ENCODE results near the gene TMEM131L.
"Not testable (repeated sequence)": the region's sequence is repeated elsewhere in the genome, so short reads cannot be mapped to it uniquely, and the experiment has no call there.

TMEM131L gene

DNA sequence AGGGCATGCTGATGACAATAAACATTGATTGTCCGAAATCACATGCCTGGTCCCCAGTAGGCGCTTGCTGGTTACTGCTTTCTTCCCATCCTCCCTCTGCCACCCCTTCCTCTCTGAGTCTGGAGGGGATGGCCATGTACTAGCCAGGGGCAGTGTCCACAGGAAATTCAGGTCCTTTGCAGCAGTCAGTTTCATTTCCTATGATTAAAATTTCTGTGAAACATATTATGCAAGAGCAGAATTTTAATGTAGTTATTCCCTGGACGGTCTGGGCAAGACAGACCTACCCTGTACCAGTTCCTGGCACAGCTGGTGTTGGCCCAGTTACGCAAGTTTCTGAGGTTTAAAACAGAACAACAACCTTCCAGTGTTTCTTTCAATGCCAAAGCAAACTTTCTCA is 189.8 kb downstream of the TMEM131L start:
- H3K9me3 Mint-ChIP-seq: no peaks in the 10 kb centered on the region
- H3K4me3 Mint-ChIP-seq: no peak overlapping the region
- H3K4me1 Mint-ChIP-seq (ENCODE audit: low read depth in 2 of 2): peaks cover 6 to 7% of the 10 kb centered on the region in 2 donors
- H3K27me3 Mint-ChIP-seq: peaks cover 35 to 41% of the 10 kb centered on the region in 2 donors
- H3K27ac Mint-ChIP-seq: no peak overlapping the region
- ATAC-seq (replicated peaks) (no peak), DNase-seq (no peak)
- H3K36me3 Mint-ChIP-seq (ENCODE audit: insufficient read depth): no peaks in the 10 kb centered on the region

DNA sequence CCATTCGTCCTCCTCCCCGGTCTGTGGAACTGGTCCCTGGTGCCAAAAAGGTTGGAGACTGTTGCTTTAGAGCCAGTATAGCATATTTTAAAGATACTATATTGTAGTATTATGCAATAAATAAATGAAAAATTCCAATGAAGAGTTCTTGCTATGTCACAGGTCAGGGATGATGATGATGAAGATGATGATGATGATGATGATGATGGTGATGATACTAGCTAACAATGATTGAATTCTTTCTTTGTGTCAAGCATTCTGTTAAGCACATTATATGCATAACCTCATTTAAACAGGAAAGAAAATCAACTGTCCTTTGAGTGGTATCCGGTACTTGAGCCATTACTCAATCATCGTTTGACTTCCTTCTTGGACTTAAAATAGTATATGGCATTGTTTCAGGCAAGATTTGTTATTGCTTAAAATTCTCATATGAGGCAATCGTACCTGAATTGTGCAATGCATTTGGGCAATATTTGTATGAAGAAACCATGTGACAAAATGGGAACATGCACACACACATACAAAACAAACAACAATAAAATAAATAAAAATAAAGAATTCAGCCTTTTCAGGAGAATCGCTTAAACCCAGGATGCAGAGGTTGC is 195.2 kb downstream of the TMEM131L start:
- Mint-ChIP-seq H3K36me3 (ENCODE audit: insufficient read depth) (no peaks in the 10 kb centered on the region), H3K4me1 (ENCODE audit: low read depth in 2 of 2) (no peaks in the 10 kb centered on the region), H3K9me3 (peaks cover 10 to 14% of the 10 kb centered on the region in 2 donors), H3K27ac (no peak overlapping the region), H3K27me3 (peaks cover 19 to 40% of the 10 kb centered on the region in 2 donors), H3K4me3 (no peak overlapping the region)
- DNase-seq: no peak
- no peak for ATAC-seq (replicated peaks)

DNA sequence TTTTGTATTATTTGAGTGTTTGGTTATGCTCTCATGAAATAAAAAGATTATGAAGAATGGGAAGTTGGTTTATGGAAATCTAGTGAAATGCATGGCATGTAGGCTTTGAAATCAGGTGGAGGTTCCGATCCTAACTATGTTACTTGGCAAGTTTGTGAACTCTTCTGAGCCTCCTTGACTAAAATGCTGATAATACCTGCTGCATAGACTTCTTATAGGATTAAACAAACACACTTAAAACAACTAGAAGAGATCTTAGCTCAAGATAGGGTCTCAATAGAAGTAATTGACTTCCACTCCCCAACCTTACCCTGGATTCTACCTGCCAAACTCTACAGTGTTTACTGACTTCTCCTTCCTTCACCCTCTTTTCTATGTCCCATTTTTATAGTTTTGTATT is 195.7 kb downstream of the TMEM131L start:
- ATAC-seq (replicated peaks): no peak
- DNase-seq: no peak
- peaks cover 10 to 14% of the 10 kb centered on the region in 2 donors for H3K9me3 Mint-ChIP-seq
- peaks cover 19 to 40% of the 10 kb centered on the region in 2 donors for H3K27me3 Mint-ChIP-seq
- no peaks in the 10 kb centered on the region for H3K36me3 Mint-ChIP-seq (ENCODE audit: insufficient read depth)
- no peak overlapping the region for H3K4me3 Mint-ChIP-seq
- H3K4me1 Mint-ChIP-seq (ENCODE audit: low read depth in 2 of 2): no peaks in the 10 kb centered on the region
- no peak overlapping the region for H3K27ac Mint-ChIP-seq

DNA sequence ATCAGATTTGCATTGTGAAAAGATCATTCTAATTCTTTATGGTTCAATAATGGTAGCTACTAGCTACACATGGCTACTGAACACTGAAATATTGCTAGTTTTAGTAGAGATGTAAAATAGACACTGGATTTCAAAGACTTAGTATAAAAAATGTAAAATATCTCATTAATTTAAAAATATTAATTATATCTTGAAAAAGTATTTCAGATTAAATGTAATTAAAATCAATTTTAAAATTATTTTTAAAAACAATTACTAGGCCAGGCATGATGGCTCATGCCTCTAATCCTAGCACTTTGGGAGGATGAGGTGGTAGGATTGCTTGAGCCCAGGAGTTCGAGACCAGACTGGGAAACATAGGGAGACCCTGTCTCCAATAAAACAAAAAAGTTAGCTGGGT is 197.5 kb downstream of the TMEM131L start:
- DNase-seq (no peak), ATAC-seq (replicated peaks) (no peak)
- Mint-ChIP-seq H3K9me3 (peaks cover 10 to 14% of the 10 kb centered on the region in 2 donors), H3K27ac (no peak overlapping the region), H3K27me3 (peaks cover 28 to 43% of the 10 kb centered on the region in 2 donors), H3K36me3 (ENCODE audit: insufficient read depth) (no peaks in the 10 kb centered on the region), H3K4me1 (ENCODE audit: low read depth in 2 of 2) (no peaks in the 10 kb centered on the region), H3K4me3 (no peak overlapping the region)

DNA sequence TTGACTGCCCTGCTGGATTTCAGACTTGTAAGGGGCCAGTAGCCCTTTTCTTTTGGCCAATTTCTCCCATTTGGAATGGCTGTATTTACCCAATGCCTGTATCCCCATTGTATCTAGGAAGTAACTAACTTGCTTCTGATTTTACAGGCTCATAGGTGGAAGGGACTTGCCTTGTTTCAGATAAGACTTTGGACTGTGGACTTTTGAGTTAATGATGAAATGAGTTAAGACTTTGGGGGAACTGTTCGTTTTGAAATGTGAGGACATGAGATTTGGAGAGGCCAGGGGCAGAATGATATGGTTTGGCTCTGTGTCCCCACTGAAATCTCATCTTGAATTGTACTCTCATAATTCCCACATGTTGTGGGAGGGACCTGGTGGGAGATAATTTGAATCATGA is 200.3 kb downstream of the TMEM131L start:
- peaks cover 29 to 40% of the 10 kb centered on the region in 2 donors for H3K27me3 Mint-ChIP-seq
- not testable (repeated sequence) for H3K4me3 Mint-ChIP-seq; DNase-seq; H3K27ac Mint-ChIP-seq; H3K36me3 Mint-ChIP-seq (ENCODE audit: insufficient read depth); ATAC-seq (replicated peaks); H3K4me1 Mint-ChIP-seq (ENCODE audit: low read depth in 2 of 2)
- peaks cover 10 to 14% of the 10 kb centered on the region in 2 donors for H3K9me3 Mint-ChIP-seq

DNA sequence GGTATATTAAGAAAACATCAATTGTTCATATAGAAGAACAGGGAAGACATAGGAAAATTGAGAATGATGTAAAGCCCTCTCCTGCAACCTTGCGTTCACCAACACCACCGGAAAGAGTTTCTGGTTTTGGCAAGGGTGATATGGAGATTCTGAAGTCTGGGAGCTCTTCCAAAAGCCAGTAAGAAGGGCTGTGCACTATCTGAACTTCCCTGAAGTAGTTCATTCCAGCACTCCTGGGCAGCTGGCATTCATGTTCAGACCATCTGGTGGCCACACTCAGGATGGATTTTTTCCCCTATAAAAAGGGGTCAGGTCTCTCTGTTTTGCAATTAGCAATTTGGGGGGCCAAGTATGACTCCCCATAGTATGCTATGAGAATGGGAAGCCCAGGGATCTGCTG is 202.5 kb downstream of the TMEM131L start:
- no peaks in the 10 kb centered on the region for H3K36me3 Mint-ChIP-seq (ENCODE audit: insufficient read depth)
- no peak for ATAC-seq (replicated peaks)

DNA sequence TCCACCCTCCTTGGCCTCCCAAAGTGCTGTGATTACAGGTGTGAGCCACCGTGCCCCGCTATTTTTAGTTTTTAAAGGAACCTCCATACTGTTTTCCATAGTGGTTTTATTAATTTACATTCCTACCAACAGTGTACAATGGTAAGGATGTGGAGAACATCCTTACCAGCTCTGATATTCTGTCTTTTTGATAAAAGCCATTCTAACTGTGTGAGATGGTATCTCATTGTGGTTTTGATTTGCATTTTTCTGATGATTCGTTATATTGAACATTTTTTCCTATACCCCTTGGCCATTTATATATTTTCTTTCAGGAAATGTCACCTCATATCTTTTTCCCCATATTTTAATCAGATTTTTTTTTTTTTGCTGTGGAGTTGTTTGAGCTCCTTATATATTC is 203.7 kb downstream of the TMEM131L start:
- H3K27ac Mint-ChIP-seq: no peak overlapping the region
- ATAC-seq (replicated peaks) (no peak), DNase-seq (no peak)
- no peaks in the 10 kb centered on the region for H3K9me3 Mint-ChIP-seq
- H3K4me1 Mint-ChIP-seq (ENCODE audit: low read depth in 2 of 2): no peaks in the 10 kb centered on the region
- H3K4me3 Mint-ChIP-seq: no peak overlapping the region
- no peaks in the 10 kb centered on the region for H3K36me3 Mint-ChIP-seq (ENCODE audit: insufficient read depth)
- H3K27me3 Mint-ChIP-seq: peaks cover 42 to 57% of the 10 kb centered on the region in 2 donors

More for the DNA sequence above, 202.5 kb downstream of the TMEM131L start:
- DNase-seq: no peak
- Mint-ChIP-seq H3K4me3 (no peak overlapping the region), H3K27ac (no peak overlapping the region), H3K9me3 (no peaks in the 10 kb centered on the region), H3K4me1 (ENCODE audit: low read depth in 2 of 2) (no peaks in the 10 kb centered on the region), H3K27me3 (peaks cover 34 to 47% of the 10 kb centered on the region in 2 donors)

DNA sequence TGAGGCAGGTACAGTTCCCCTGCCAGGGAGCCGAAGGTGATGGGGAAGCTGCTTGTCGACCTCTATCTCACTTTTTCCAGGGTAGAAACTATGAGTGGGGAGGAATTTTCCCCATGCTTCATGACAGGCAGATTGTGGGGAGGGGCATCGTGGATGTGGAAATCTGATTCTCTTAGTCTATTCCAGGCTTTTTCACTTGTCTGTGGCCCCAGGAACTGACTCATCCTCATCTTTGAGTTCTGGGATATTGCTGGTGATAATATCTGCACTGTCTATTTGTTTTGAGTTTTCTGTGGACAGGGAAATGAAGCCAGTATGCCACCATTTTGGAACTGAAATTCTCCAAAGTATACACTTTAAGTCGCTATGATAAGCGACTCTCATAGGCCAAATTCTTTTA is 210.3 kb downstream of the TMEM131L start:
- peaks cover 0 to 3% of the 10 kb centered on the region in 2 donors for H3K9me3 Mint-ChIP-seq
- H3K27ac Mint-ChIP-seq: no peak overlapping the region
- no peak for DNase-seq
- no peaks in the 10 kb centered on the region for H3K36me3 Mint-ChIP-seq (ENCODE audit: insufficient read depth)
- H3K4me3 Mint-ChIP-seq: no peak overlapping the region
- peaks cover 41 to 61% of the 10 kb centered on the region in 2 donors for H3K27me3 Mint-ChIP-seq
- no peak for ATAC-seq (replicated peaks)
- no peaks in the 10 kb centered on the region for H3K4me1 Mint-ChIP-seq (ENCODE audit: low read depth in 2 of 2)

DNA sequence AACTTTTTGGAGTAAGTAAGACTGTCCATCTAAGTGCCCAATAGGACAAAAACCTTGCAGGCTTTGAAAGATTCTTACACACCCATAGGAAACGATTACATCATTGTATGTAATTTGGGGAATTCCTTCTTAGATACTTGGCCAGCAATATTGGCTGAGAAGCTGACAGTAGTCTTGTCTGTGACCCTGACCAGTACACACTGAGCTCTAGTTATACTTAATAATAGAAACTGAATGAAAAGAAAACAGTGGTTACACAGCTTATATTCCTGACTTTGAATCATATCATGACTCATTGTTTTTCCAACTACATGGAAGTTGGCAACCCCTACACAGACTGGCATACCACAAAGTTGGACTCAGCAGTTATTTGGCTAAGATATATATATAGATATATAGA is 210.8 kb downstream of the TMEM131L start:
- Mint-ChIP-seq H3K4me1 (ENCODE audit: low read depth in 2 of 2) (no peaks in the 10 kb centered on the region), H3K4me3 (no peak overlapping the region), H3K36me3 (ENCODE audit: insufficient read depth) (no peaks in the 10 kb centered on the region), H3K27ac (no peak overlapping the region), H3K27me3 (peaks cover 41 to 63% of the 10 kb centered on the region in 2 donors), H3K9me3 (peaks cover 0 to 3% of the 10 kb centered on the region in 2 donors)
- DNase-seq (no peak), ATAC-seq (replicated peaks) (no peak)

DNA sequence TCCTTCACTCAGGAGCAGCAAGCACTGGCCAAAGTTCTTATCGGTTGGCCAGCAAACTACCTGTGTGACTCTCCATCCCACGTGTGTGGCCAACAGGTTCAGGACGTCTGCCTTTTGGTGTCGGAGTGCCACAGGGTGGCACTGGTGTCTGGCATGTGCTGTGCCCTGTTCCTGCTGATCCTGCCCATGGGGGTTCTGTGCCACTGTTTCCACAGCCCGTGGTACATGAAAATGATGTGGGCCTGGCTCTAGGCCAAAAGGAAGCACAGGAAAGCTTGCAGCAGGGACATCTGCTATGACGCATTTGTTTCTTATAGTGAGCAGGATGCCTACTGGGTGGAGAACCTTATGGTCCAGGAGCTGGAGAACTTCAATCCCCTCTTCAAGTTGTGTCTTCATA is 213.3 kb downstream of the TMEM131L start:
- DNase-seq (no peak), ATAC-seq (replicated peaks) (no peak)
- Mint-ChIP-seq H3K4me1 (ENCODE audit: low read depth in 2 of 2) (peaks cover 5% of the 10 kb centered on the region in 2 donors), H3K36me3 (ENCODE audit: insufficient read depth) (no peaks in the 10 kb centered on the region), H3K4me3 (no peak overlapping the region), H3K27me3 (peaks cover 52 to 63% of the 10 kb centered on the region in 2 donors), H3K9me3 (peaks cover 0 to 3% of the 10 kb centered on the region in 2 donors), H3K27ac (no peak overlapping the region)

DNA sequence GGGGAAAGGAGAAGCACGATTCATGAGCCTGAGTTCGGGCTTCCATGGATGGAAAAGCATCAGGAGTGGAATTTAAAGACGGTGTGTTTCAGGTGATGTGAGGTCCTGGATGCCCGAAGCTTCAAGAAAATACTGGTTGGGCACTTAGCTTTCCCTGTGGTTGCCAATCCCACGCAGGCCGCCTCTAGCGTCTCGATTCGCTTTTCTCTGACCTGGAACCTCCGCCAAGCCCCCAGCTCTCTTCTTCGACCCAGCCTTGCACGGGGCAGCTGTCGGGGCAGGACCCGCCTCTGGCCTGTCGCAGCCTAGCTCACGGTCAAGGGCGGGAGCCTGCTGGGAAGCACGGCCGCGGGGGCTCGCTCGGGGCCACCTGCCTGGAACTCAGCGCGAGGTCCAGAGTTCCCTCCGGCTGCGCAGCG is 217.6 kb downstream of the TMEM131L start:
- peak overlapping the region in 1 of 2 donors; percentile 41 for H3K27ac Mint-ChIP-seq
- ATAC-seq (replicated peaks): no peak
- no peak for DNase-seq
- peaks cover 8 to 12% of the 10 kb centered on the region in 2 donors for H3K4me1 Mint-ChIP-seq (ENCODE audit: low read depth in 2 of 2)
- H3K27me3 Mint-ChIP-seq: peaks cover 47 to 48% of the 10 kb centered on the region in 2 donors
- H3K9me3 Mint-ChIP-seq: no peaks in the 10 kb centered on the region
- H3K4me3 Mint-ChIP-seq: peak overlapping the region; percentile 73 to 82
- H3K36me3 Mint-ChIP-seq (ENCODE audit: insufficient read depth): no peaks in the 10 kb centered on the region

DNA sequence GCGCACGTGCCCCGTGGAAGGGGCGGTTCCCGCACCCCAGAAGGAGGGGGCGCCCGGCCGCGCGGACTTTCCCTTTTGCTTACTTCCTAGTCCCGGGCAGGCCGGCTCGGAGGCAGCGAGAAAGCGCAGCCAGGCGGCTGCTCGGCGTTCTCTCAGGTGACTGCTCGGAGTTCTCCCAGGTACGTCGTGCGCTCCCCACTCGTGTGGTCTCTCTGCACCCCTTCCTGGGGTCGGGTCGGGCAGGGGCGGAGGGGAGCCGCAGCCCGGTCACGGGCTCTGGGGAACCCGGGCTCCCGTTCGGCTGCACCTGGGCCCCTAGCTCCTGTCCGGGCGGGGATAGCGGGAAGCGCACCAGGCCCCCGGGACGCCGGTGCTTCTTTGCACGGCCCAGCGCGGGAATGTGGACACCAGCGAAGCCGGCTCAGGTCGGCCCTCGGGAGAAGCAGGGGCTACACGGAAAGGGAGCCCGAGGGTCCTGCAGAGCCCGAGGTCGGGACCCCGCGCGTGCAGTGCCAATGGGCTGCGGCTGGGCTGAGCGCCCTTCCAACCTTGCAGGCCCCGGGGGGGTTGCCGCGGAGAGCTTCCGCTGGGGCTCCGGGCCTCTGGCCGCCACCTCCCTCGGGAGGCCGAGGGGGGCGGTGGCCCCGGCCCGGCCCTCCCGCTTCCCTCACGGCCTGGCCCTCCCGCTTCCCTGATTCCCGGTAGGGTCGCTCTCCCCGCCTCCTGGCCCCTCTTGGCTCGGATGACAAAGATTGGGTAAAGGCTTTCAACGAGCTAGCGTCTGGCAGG is 218.2 kb downstream of the TMEM131L start, which contains the start of gene TLR2:
TSS of gene TLR2 (plus strand) at position 99 of the 789 bp plus-strand sequence. CDS start 18,628 bp downstream, outside the sequence.
- peak within 1 kb of the TSS in 1 of 2 donors; percentile 41 for H3K27ac Mint-ChIP-seq
- peak within 1 kb of the TSS; percentile 73 to 82 for H3K4me3 Mint-ChIP-seq
- ATAC-seq (replicated peaks) (peak; percentile 95), DNase-seq (peak; percentile 19 to 53 (median 47))
- H3K4me1 Mint-ChIP-seq (ENCODE audit: low read depth in 2 of 2): peaks cover 8 to 12% of the 10 kb centered on the region in 2 donors
- H3K9me3 Mint-ChIP-seq: no peaks in the 10 kb centered on the region
- H3K36me3 Mint-ChIP-seq (ENCODE audit: insufficient read depth): no peaks in the 10 kb centered on the region
- peaks cover 42 to 44% of the 10 kb centered on the region in 2 donors for H3K27me3 Mint-ChIP-seq

DNA sequence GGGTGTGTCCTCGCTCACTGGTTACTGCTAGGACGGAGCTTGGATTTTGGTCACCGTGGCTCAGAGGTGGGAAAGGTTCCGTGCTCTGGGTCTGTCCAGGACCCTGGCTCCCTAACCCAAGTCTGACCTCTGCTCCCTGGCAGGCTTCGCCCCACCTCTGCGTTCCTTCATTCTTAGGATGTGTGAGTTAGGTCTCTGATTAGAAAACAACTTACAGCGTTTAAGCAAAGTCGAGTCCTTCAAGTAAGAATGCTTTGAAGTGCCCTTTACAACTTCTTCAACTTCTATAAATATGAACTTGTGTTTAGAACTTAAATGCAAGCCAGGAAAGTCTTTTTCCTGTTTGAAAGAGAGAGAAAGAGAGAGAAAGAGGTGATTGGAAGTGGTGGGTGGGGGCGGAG is 218.8 kb downstream of the TMEM131L start:
- H3K4me3 Mint-ChIP-seq: peak overlapping the region; percentile 70 to 82
- peaks cover 39 to 47% of the 10 kb centered on the region in 2 donors for H3K27me3 Mint-ChIP-seq
- ATAC-seq (replicated peaks): no peak
- H3K36me3 Mint-ChIP-seq (ENCODE audit: insufficient read depth): no peaks in the 10 kb centered on the region
- peaks cover 8 to 12% of the 10 kb centered on the region in 2 donors for H3K4me1 Mint-ChIP-seq (ENCODE audit: low read depth in 2 of 2)
- no peaks in the 10 kb centered on the region for H3K9me3 Mint-ChIP-seq
- H3K27ac Mint-ChIP-seq: peak overlapping the region in 1 of 2 donors; percentile 11
- DNase-seq: no peak
